H9 (cell line): ENCODE data around the gene ZBTB47. TPM values are rescaled to one million over a fixed set of nuclear protein-coding genes. Genes with fewer than 3 reads are reported as not detected.

ENCODE experiments used
- DNase-seq: peaks from one replicate; pipeline ENCODE4 v3.0.0-alpha.2; 2017
- H2AFZ ChIP-seq: one replicate; pipeline ENCODE4 v1.6.1; 2013; ENCODE audit warnings: mild to moderate bottlenecking, low read length, control low read depth, moderate library complexity
- H2AK5ac ChIP-seq: 2 replicates; pipeline ENCODE4 v1.6.1; 2013; ENCODE audit warnings: low read length, control low read depth, mixed read lengths; ENCODE audit not compliant: insufficient read length
- H2BK120ac ChIP-seq: one replicate; pipeline ENCODE4 v1.6.1; 2013; ENCODE audit warnings: low read depth, mild to moderate bottlenecking, low read length, control low read depth, inconsistent platforms; ENCODE audit not compliant: poor library complexity, severe bottlenecking
- H2BK12ac ChIP-seq: 2 replicates; pipeline ENCODE4 v1.6.1; 2013; ENCODE audit warnings: low read length, control low read depth, mixed read lengths, low read depth; ENCODE audit not compliant: insufficient read length
- H2BK15ac ChIP-seq: 2 replicates; pipeline ENCODE4 v1.6.1; 2013; ENCODE audit warnings: low read depth, low read length, control low read depth
- H2BK20ac ChIP-seq: one replicate; pipeline ENCODE4 v1.6.1; 2013; ENCODE audit warnings: low read depth, mild to moderate bottlenecking, low read length, control low read depth, inconsistent platforms; ENCODE audit not compliant: poor library complexity, severe bottlenecking
- H2BK5ac ChIP-seq: 2 replicates; pipeline ENCODE4 v1.6.1; 2013; ENCODE audit warnings: low read length, control low read depth, mixed read lengths; ENCODE audit not compliant: insufficient read length
- H3K14ac ChIP-seq: 2 replicates; pipeline ENCODE4 v1.6.1; 2013; ENCODE audit warnings: low read length, control low read depth; ENCODE audit not compliant: insufficient read depth
- H3K18ac ChIP-seq: 2 replicates; pipeline ENCODE4 v1.6.1; 2013; ENCODE audit warnings: low read depth, mild to moderate bottlenecking, mixed read lengths, low read length, control low read depth; ENCODE audit not compliant: insufficient read length
- H3K23ac ChIP-seq: 2 replicates; pipeline ENCODE4 v1.6.1; 2013; ENCODE audit warnings: low read length, control low read depth, mixed read lengths, low read depth; ENCODE audit not compliant: insufficient read length
- H3K23me2 ChIP-seq: 2 replicates; pipeline ENCODE4 v1.6.1; 2013; ENCODE audit warnings: low read depth, mild to moderate bottlenecking, mixed read lengths, low read length, control low read depth; ENCODE audit not compliant: insufficient read length, poor library complexity, severe bottlenecking
- H3K27ac ChIP-seq: 2 replicates; pipeline ENCODE4 v1.5.1; 2013; ENCODE audit warnings: low read length, control low read depth, mixed read lengths, low read depth; ENCODE audit not compliant: insufficient read length
- H3K27me3 ChIP-seq: 2 replicates; pipeline ENCODE4 v1.6.1; 2013; ENCODE audit warnings: low read length, control low read depth, inconsistent platforms; ENCODE audit not compliant: insufficient read depth
- H3K4ac ChIP-seq: 2 replicates; pipeline ENCODE4 v1.6.1; 2013; ENCODE audit warnings: low read depth, mild to moderate bottlenecking, control low read depth, inconsistent platforms, low read length, moderate library complexity
- H3K4me1 ChIP-seq: 2 replicates; pipeline ENCODE4 v1.6.1; 2013; ENCODE audit warnings: low read length, control low read depth, inconsistent platforms; ENCODE audit not compliant: insufficient read depth
- H3K4me2 ChIP-seq: 2 replicates; pipeline ENCODE4 v1.6.1; 2013; ENCODE audit warnings: low read length, control low read depth, mixed read lengths; ENCODE audit not compliant: insufficient read length, insufficient read depth
- H3K56ac ChIP-seq: 2 replicates; pipeline ENCODE4 v1.6.1; 2013; ENCODE audit warnings: low read depth, mild to moderate bottlenecking, mixed read lengths, low read length, control low read depth; ENCODE audit not compliant: insufficient read length
- H3K79me1 ChIP-seq: 2 replicates; pipeline ENCODE4 v1.6.1; 2013; ENCODE audit warnings: low read depth, mild to moderate bottlenecking, moderate library complexity, low read length, control low read depth, inconsistent platforms; ENCODE audit not compliant: insufficient read depth, poor library complexity, severe bottlenecking
- H3K79me2 ChIP-seq: 2 replicates; pipeline ENCODE4 v1.6.1; 2013; ENCODE audit warnings: low read length, control low read depth, inconsistent platforms; ENCODE audit not compliant: insufficient read depth
- H3K9ac ChIP-seq: 2 replicates; pipeline ENCODE4 v1.6.1; 2013; ENCODE audit warnings: low read length, control low read depth, mixed read lengths; ENCODE audit not compliant: insufficient read length; ENCODE audit errors: extremely low read depth
- H3K9me3 ChIP-seq: one replicate; pipeline ENCODE4 v1.6.1; 2013; ENCODE audit warnings: low read depth, low read length, inconsistent platforms; ENCODE audit not compliant: control insufficient read depth
- H3T11ph ChIP-seq: one replicate; pipeline ENCODE4 v1.6.1; 2013; ENCODE audit warnings: mild to moderate bottlenecking, low read length, control low read depth, inconsistent platforms
- H4K20me1 ChIP-seq: one replicate; pipeline ENCODE4 v1.6.1; 2013; ENCODE audit not compliant: control insufficient read depth, insufficient read length, insufficient read depth
- H4K5ac ChIP-seq: 2 replicates; pipeline ENCODE4 v1.6.1; 2013; ENCODE audit warnings: low read depth, mild to moderate bottlenecking, mixed read lengths, low read length, control low read depth; ENCODE audit not compliant: insufficient read length
- H4K8ac ChIP-seq: replicated peaks from 2 replicates; pipeline ENCODE4 v1.6.1; 2013; ENCODE audit warnings: low read length, control low read depth, mixed read lengths, low read depth; ENCODE audit not compliant: insufficient read length
- H4K91ac ChIP-seq: 2 replicates; pipeline ENCODE4 v1.6.1; 2013; ENCODE audit warnings: low read depth, mild to moderate bottlenecking, moderate library complexity, mixed read lengths, low read length, control low read depth; ENCODE audit not compliant: insufficient read length
- H3K27ac Mint-ChIP-seq, 3 experiments: 2 replicates in 2 of 3; 3 replicates in 1 of 3; pipeline ENCODE4 v1.8.0; 2020 to 2021; ENCODE audit warnings: mixed read lengths in 3 of 3, mild to moderate bottlenecking in 1 of 3, moderate library complexity in 1 of 3
- H3K27me3 Mint-ChIP-seq: 2 replicates; pipeline ENCODE4 v1.8.0; 2021; ENCODE audit warnings: low read depth, mild to moderate bottlenecking, moderate library complexity, mixed read lengths
- H3K36me3 Mint-ChIP-seq, 3 experiments: 2 replicates in 2 of 3; 3 replicates in 1 of 3; pipeline ENCODE4 v1.8.0; 2020 to 2021; ENCODE audit warnings: low read depth in 3 of 3, mixed read lengths in 3 of 3; ENCODE audit not compliant: insufficient read depth in 1 of 3
- H3K4me1 Mint-ChIP-seq, 2 experiments: 2 replicates each; pipeline ENCODE4 v1.8.0; 2020; ENCODE audit warnings: mixed read lengths in 2 of 2
- H3K4me3 Mint-ChIP-seq, 2 experiments: 2 replicates in 1 of 2; 3 replicates in 1 of 2; pipeline ENCODE4 v1.8.0; 2020 to 2021; ENCODE audit warnings: mild to moderate bottlenecking in 2 of 2, mixed read lengths in 2 of 2, moderate library complexity in 1 of 2
- H3K9me3 Mint-ChIP-seq, 2 experiments: 2 replicates in 1 of 2; 3 replicates in 1 of 2; pipeline ENCODE4 v1.8.0; 2020; ENCODE audit warnings: mild to moderate bottlenecking in 2 of 2, mixed read lengths in 2 of 2, moderate library complexity in 1 of 2
- CTCF ChIP-seq: fragments of 200-600 bp; sonication (generic); conservative IDR thresholded peaks from 3 replicates; pipeline ENCODE4 v1.8.0; 2021; ENCODE audit warnings: antibody characterized with exemption, mild to moderate bottlenecking
- WGBS: extraction: QIAGEN DNeasy Blood & Tissue Kit; methylation state at CpG from one replicate; pipeline ENCODE4 v1.1.7; 2013; ENCODE audit warnings: missing lambda C conversion rate, low lambda C conversion rate, mixed read lengths; ENCODE audit not compliant: insufficient read length; ENCODE audit errors: extremely low coverage; 5-methylcytosine and 5-hydroxymethylcytosine counted together
- total RNA-seq: library from RNA; stranded (reverse); gene quantifications from 2 replicates; pipeline ENCODE4 v1.2.1, GENCODE V29; 2021

ZBTB47 gene
- total RNA-seq, 1 experiment from 2014 or later: 3.6 TPM

GRCh38 chr3:42654331-42655201 lies 1.1 kb downstream of the ZBTB47 start:
- H2BK12ac ChIP-seq: no peak overlapping the region
- peak overlapping the region; percentile 57 to 72 for H3K4me3 Mint-ChIP-seq

More at GRCh38 chr3:42654331-42655201, 1.1 kb downstream of the ZBTB47 start:
- no peaks in the 10 kb centered on the region for H3K79me1 ChIP-seq
- H3K27me3 Mint-ChIP-seq: no peaks in the 10 kb centered on the region
- peaks cover 1 to 16% (median 6%) of the 10 kb centered on the region in 3 experiments; a peak in 5 of 7 replicates for H3K36me3 Mint-ChIP-seq
- no peak overlapping the region for H4K91ac ChIP-seq
- peak overlapping the region; percentile 46 for H3K4me2 ChIP-seq
- peak overlapping the region; percentile 77 for H3K18ac ChIP-seq
- H2BK20ac ChIP-seq: no peak overlapping the region
- TF ChIP-seq CTCF: peak; percentile 53
- H2BK15ac ChIP-seq: no peak overlapping the region
- H3K23me2 ChIP-seq: no peaks in the 10 kb centered on the region
- no peak overlapping the region for H4K8ac ChIP-seq
- no peaks in the 10 kb centered on the region for H3K27me3 ChIP-seq
- H3K9ac ChIP-seq: no peak overlapping the region
- H3K23ac ChIP-seq: no peak overlapping the region
- no peaks in the 10 kb centered on the region for H3K79me2 ChIP-seq
- no peak overlapping the region for H3K27ac Mint-ChIP-seq
- H3K9me3 Mint-ChIP-seq: no peaks in the 10 kb centered on the region
- peaks cover 9% of the 10 kb centered on the region; the same call in 1 of the 2 replicates for H3K4me1 ChIP-seq
- H3K27ac ChIP-seq: no peak overlapping the region
- peak; percentile 83 for DNase-seq
- H2AK5ac ChIP-seq: no peak overlapping the region
- WGBS: no CpG with 5 or more reads among the region's 94 CpGs
- H3K4me1 Mint-ChIP-seq: peaks cover 32 to 43% of the 10 kb centered on the region in 2 experiments
- H3T11ph ChIP-seq: no peak overlapping the region
- no peak overlapping the region for H2BK5ac ChIP-seq
- H2BK120ac ChIP-seq: no peak overlapping the region
- H3K14ac ChIP-seq: no peak overlapping the region; the same call in none of the 2 replicates
- H3K56ac ChIP-seq: no peak overlapping the region
- no peaks in the 10 kb centered on the region for H3K9me3 ChIP-seq
- H3K4ac ChIP-seq: no peak overlapping the region
- no peaks in the 10 kb centered on the region for H4K20me1 ChIP-seq
- no peak overlapping the region for H2AFZ ChIP-seq
- H4K5ac ChIP-seq: no peak overlapping the region
